Activated B cell treated with CpG ODN at 0.5 μM for 24 hours (primary cell): ENCODE measurements around the gene TRDN. TPM values are rescaled to one million over a fixed set of nuclear protein-coding genes. Genes with fewer than 3 reads are reported as not detected.

ENCODE experiments used
- ATAC-seq: fragments of 200-7000 bp; cut with Tn5 transposase; one replicate; pipeline ENCODE4 v1.10.0; 2021; ENCODE audit warnings: low read depth, mild to moderate bottlenecking, moderate library complexity
- CTCF ChIA-PET: fragments of 350-600 bp; sonication (Branson Sonifier 250); formaldehyde crosslinking; loops from one replicate; lab custom pipeline; 2021; ENCODE audit warnings: antibody characterized with exemption; lab: Charles Lee
- POLR2A ChIA-PET: fragments of 350-600 bp; sonication (Branson Sonifier 250); formaldehyde crosslinking; loops from one replicate; lab custom pipeline; 2021; ENCODE audit warnings: antibody characterized with exemption; lab: Charles Lee
- DNase-seq: peaks from one replicate; pipeline ENCODE4 v3.0.0; 2022
- H3K27ac Mint-ChIP-seq: one replicate; pipeline ENCODE4 v1.8.0; 2020; ENCODE audit warnings: mixed read lengths
- H3K27me3 Mint-ChIP-seq: one replicate; pipeline ENCODE4 v1.8.0; 2021; ENCODE audit warnings: mixed read lengths
- H3K36me3 Mint-ChIP-seq: one replicate; pipeline ENCODE4 v1.8.0; 2021; ENCODE audit warnings: low read depth, mixed read lengths
- H3K4me1 Mint-ChIP-seq: one replicate; pipeline ENCODE4 v1.8.0; 2021; ENCODE audit warnings: mixed read lengths
- H3K4me3 Mint-ChIP-seq: one replicate; pipeline ENCODE4 v1.8.0; 2020; ENCODE audit warnings: mild to moderate bottlenecking, mixed read lengths
- H3K9me3 Mint-ChIP-seq: one replicate; pipeline ENCODE4 v1.8.0; 2020; ENCODE audit warnings: mixed read lengths
- CTCF ChIP-seq: fragments of 200-600 bp; IDR thresholded peaks from one replicate; pipeline ENCODE4 v1.8.0; 2022; ENCODE audit warnings: antibody characterized with exemption, mild to moderate bottlenecking
- intact Hi-C: fragments of 100-400 bp; cut with micrococcal nuclease; formaldehyde crosslinking; loops from one replicate; pipeline ENCODE4 v1.15.1; 2024
- total RNA-seq: library from RNA; stranded (reverse); gene quantifications from 2 replicates; pipeline ENCODE4 v1.2.3, GENCODE V29; 2022

TRDN gene
- total RNA-seq, 1 donor from 2014 or later, result not detected

GRCh38 chr6:123594776-123595175, 42.0 kb downstream of the TRDN start:
- POLR2A ChIA-PET, result no interaction called here
- no peaks in the 10 kb centered on the region for H3K36me3 Mint-ChIP-seq

GRCh38 chr6:123592426-123592825, 44.3 kb downstream of the TRDN start:
- no peak overlapping the region for H3K27ac Mint-ChIP-seq

More at GRCh38 chr6:123594776-123595175, 42.0 kb downstream of the TRDN start:
- CTCF ChIA-PET, result no interaction called here
- TF ChIP-seq CTCF, result no peak
- H3K27ac Mint-ChIP-seq, result no peak overlapping the region
- ATAC-seq, result no peak
- no peaks in the 10 kb centered on the region for H3K4me1 Mint-ChIP-seq
- H3K4me3 Mint-ChIP-seq, result no peak overlapping the region
- no peak for DNase-seq
- no peaks in the 10 kb centered on the region for H3K9me3 Mint-ChIP-seq
- intact Hi-C loops, result no loop called here
- no peaks in the 10 kb centered on the region for H3K27me3 Mint-ChIP-seq

GRCh38 chr6:123589973-123590372, 46.8 kb downstream of the TRDN start:
- H3K4me3 Mint-ChIP-seq, result no peak overlapping the region
- ATAC-seq (no peak), DNase-seq (no peak)
- ChIA-PET CTCF (no interaction called here), POLR2A (no interaction called here)
- H3K27ac Mint-ChIP-seq, result no peak overlapping the region
- H3K9me3 Mint-ChIP-seq, result peaks cover 2% of the 10 kb centered on the region
- no peaks in the 10 kb centered on the region for H3K36me3 Mint-ChIP-seq
- H3K27me3 Mint-ChIP-seq, result no peaks in the 10 kb centered on the region
- intact Hi-C loops, result no loop called here
- H3K4me1 Mint-ChIP-seq, result no peaks in the 10 kb centered on the region
- no peak for TF ChIP-seq CTCF

More at GRCh38 chr6:123592426-123592825, 44.3 kb downstream of the TRDN start:
- intact Hi-C loops, result no loop called here
- ChIA-PET POLR2A (no interaction called here), CTCF (no interaction called here)
- Mint-ChIP-seq H3K36me3 (no peaks in the 10 kb centered on the region), H3K4me1 (no peaks in the 10 kb centered on the region), H3K27me3 (no peaks in the 10 kb centered on the region), H3K9me3 (peaks cover under 1% of the 10 kb centered on the region), H3K4me3 (no peak overlapping the region)
- no peak for ATAC-seq
- no peak for DNase-seq
- TF ChIP-seq CTCF, result no peak

- Mint-ChIP-seq H3K27ac (no peak overlapping the region), H3K4me1 (no peaks in the 10 kb centered on the region), H3K4me3 (no peak overlapping the region), H3K36me3 (no peaks in the 10 kb centered on the region), H3K9me3 (peaks cover 2% of the 10 kb centered on the region), H3K27me3 (no peaks in the 10 kb centered on the region)
- ChIA-PET POLR2A (no interaction called here), CTCF (no interaction called here)
- ATAC-seq (no peak), DNase-seq (no peak)
- no peak for TF ChIP-seq CTCF
- intact Hi-C loops, result no loop called here
Observed at GRCh38 chr6:123589317-123589716, 47.4 kb downstream of the TRDN start.

- intact Hi-C loops, result no loop called here
- Mint-ChIP-seq H3K4me3 (no peak overlapping the region), H3K36me3 (no peaks in the 10 kb centered on the region), H3K27me3 (no peaks in the 10 kb centered on the region), H3K4me1 (no peaks in the 10 kb centered on the region), H3K9me3 (peaks cover 5% of the 10 kb centered on the region), H3K27ac (no peak overlapping the region)
- TF ChIP-seq CTCF, result no peak
- CTCF ChIA-PET, result no interaction called here
- POLR2A ChIA-PET, result no interaction called here
- ATAC-seq (no peak), DNase-seq (no peak)
Observed at GRCh38 chr6:123588546-123588895, 48.2 kb downstream of the TRDN start.
